ENCODE data around the gene RBM42.

The RBM42 gene

DNA sequence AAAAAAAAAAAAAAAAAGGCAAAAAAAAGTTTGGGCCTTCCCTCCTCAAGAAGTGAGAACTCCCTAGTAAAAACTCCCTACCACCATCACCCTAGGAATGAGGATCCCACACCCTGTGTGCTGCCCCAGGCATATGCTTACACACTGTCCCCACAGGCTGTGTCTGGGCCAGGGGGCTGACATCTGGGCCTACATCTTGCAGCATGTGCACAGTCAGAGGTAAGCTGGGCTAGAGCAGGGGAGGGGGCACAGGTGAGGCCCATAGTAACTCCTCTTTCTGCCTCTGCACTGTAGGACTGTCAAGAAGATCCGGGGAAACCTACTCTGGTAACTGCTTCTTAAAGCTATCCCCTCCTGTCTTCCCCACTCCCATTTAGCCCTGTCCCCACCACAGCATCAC lies 15.3 kb upstream of the RBM42 start:
- Histone ChIP-seq H4K5ac (ENCODE audit: low read length) (no peak overlapping the region), H3K4me2 (ENCODE audit: low read length) (no peak overlapping the region), H2BK120ac (ENCODE audit: low read depth, low read length) (no peak overlapping the region), H2AK5ac (ENCODE audit: low read length) (no peak overlapping the region), H3K18ac (ENCODE audit: low read length) (no peak overlapping the region), H3K4me3 (ENCODE audit: low read length) (no peak overlapping the region), H3K36me3 (ENCODE audit: control insufficient read depth, insufficient read depth, low read length) (no peaks in the 10 kb centered on the region), H3K27ac (ENCODE audit: low read depth, low read length) (no peak overlapping the region), H3K79me1 (ENCODE audit: low read length) (peaks cover 4% of the 10 kb centered on the region), H3K56ac (ENCODE audit: low read length) (no peak overlapping the region), H3K79me2 (ENCODE audit: control insufficient read depth, insufficient read depth, low read length) (no peaks in the 10 kb centered on the region), H4K8ac (ENCODE audit: low read depth, low read length) (no peak overlapping the region), H2BK15ac (replicated peaks; ENCODE audit: low read depth) (no peak overlapping the region), H3K27me3 (ENCODE audit: insufficient read depth, low read length, poor library complexity) (no peaks in the 10 kb centered on the region), H3K9ac (ENCODE audit: low read length) (no peak overlapping the region), H3K4ac (ENCODE audit: low read depth, low read length) (no peak overlapping the region), H2BK5ac (ENCODE audit: low read length) (no peak overlapping the region), H3K4me1 (ENCODE audit: control insufficient read depth, low read depth, low read length) (no peaks in the 10 kb centered on the region), H3K23ac (ENCODE audit: low read length) (no peak overlapping the region)
- no CpG with 5 or more reads among the region's 1 CpG for WGBS (ENCODE audit: extremely low coverage, insufficient coverage, low lambda C conversion rate)
- no peak for DNase-seq

DNA sequence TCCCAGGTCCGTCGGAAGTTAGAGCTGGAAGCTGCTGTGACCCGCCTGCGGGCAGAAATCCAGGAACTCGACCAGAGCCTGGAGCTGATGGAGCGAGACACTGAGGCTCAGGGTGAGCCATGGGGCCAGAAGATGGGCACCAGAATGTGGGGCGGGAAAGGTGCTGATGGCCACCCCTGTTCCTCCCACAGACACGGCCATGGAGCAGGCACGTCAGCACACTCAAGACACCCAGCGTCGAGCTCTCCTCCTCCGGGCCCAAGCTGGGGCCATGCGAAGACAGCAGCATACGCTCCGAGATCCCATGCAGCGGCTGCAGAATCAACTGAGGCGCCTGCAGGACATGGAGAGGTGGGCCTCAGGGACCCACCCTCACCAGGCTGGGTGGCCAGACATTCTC lies 13.8 kb upstream of the RBM42 start:
- no peak for DNase-seq
- Histone ChIP-seq H4K8ac (ENCODE audit: low read depth, low read length) (no peak overlapping the region), H3K79me2 (ENCODE audit: control insufficient read depth, insufficient read depth, low read length) (no peaks in the 10 kb centered on the region), H3K56ac (ENCODE audit: low read length) (no peak overlapping the region), H2AK5ac (ENCODE audit: low read length) (no peak overlapping the region), H4K5ac (ENCODE audit: low read length) (no peak overlapping the region), H3K9ac (ENCODE audit: low read length) (no peak overlapping the region), H3K27me3 (ENCODE audit: insufficient read depth, low read length, poor library complexity) (no peaks in the 10 kb centered on the region), H3K23ac (ENCODE audit: low read length) (no peak overlapping the region), H3K4me2 (ENCODE audit: low read length) (no peak overlapping the region), H3K4me3 (ENCODE audit: low read length) (no peak overlapping the region), H2BK15ac (replicated peaks; ENCODE audit: low read depth) (no peak overlapping the region), H2BK5ac (ENCODE audit: low read length) (no peak overlapping the region), H2BK120ac (ENCODE audit: low read depth, low read length) (no peak overlapping the region), H3K27ac (ENCODE audit: low read depth, low read length) (no peak overlapping the region), H3K18ac (ENCODE audit: low read length) (no peak overlapping the region), H3K36me3 (ENCODE audit: control insufficient read depth, insufficient read depth, low read length) (no peaks in the 10 kb centered on the region), H3K4me1 (ENCODE audit: control insufficient read depth, low read depth, low read length) (no peaks in the 10 kb centered on the region), H3K4ac (ENCODE audit: low read depth, low read length) (no peak overlapping the region), H3K79me1 (ENCODE audit: low read length) (peaks cover 4% of the 10 kb centered on the region)
- WGBS (ENCODE audit: extremely low coverage, insufficient coverage, low lambda C conversion rate) = no CpG with 5 or more reads among the region's 17 CpGs

DNA sequence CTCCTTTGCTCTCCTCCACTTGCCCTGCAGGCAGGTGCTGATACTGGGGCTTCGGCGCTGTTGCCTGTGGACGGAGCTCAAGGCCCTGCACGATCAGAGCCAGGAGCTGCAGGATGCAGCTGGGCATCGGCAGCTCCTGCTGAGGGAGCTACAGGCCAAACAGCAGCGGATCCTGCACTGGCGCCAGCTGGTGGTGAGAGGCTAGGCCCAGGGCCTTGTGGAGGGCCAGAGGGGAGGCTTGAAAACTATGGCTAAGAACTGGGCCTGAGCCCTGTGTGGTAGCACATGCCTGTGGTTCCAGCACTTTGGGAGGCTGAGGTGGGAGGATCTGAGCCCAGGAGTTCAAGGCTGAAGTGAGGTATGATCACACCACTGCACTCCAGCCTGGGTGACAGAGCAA lies 10.0 kb upstream of the RBM42 start:
- Histone ChIP-seq H2AK5ac (ENCODE audit: low read length) (no peak overlapping the region), H3K23ac (ENCODE audit: low read length) (no peak overlapping the region)
- peak; percentile 53 for DNase-seq

DNA sequence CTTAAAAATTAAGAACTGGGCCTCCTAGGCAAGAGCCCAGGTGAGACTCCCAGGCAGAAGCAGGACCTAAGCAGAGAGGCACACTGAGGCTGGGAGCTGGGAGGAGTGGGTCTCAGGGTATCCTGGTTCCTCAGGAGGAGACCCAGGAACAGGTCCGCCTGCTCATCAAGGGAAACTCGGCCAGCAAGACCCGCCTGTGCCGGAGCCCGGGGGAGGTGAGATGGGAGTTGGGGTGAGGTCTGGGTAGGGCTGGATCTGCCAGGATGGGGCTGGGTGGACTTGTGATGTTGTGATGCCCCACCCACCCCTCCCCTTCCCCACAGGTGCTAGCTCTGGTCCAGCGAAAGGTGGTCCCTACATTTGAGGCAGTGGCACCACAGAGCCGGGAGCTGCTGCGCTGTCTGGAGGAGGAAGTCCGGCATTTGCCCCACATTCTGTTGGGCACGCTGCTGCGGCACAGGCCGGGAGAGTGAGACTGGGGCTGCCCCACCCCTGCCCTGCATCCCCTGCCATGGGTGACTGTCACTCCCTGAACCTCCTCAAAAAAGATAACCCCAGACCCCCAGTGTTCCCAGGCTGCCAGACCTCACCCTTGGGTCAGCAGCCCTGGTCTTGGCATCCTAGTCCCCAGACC lies 9.4 kb upstream of the RBM42 start:
- no peaks in the 10 kb centered on the region for H3K79me2 ChIP-seq (ENCODE audit: control insufficient read depth, insufficient read depth, low read length)
- no peak overlapping the region for H3K9ac ChIP-seq (ENCODE audit: low read length)
- no peak overlapping the region for H3K4me2 ChIP-seq (ENCODE audit: low read length)
- no peak for DNase-seq
- no peak overlapping the region for H2BK15ac ChIP-seq (replicated peaks; ENCODE audit: low read depth)
- no peaks in the 10 kb centered on the region for H3K27me3 ChIP-seq (ENCODE audit: insufficient read depth, low read length, poor library complexity)
- no peaks in the 10 kb centered on the region for H3K79me1 ChIP-seq (ENCODE audit: low read length)
- H3K23ac ChIP-seq (ENCODE audit: low read length) = no peak overlapping the region
- no peak overlapping the region for H3K56ac ChIP-seq (ENCODE audit: low read length)
- no peak overlapping the region for H2AK5ac ChIP-seq (ENCODE audit: low read length)
- H3K4me3 ChIP-seq (ENCODE audit: low read length) = no peak overlapping the region
- H2BK5ac ChIP-seq (ENCODE audit: low read length) = no peak overlapping the region
- H2BK120ac ChIP-seq (ENCODE audit: low read depth, low read length) = no peak overlapping the region
- H4K8ac ChIP-seq (ENCODE audit: low read depth, low read length) = no peak overlapping the region
- no peak overlapping the region for H4K5ac ChIP-seq (ENCODE audit: low read length)
- no peak overlapping the region for H3K4ac ChIP-seq (ENCODE audit: low read depth, low read length)
- no CpG with 5 or more reads among the region's 12 CpGs for whole genome bisulfite sequencing (ENCODE audit: extremely low coverage, insufficient coverage, low lambda C conversion rate)
- peaks cover 6% of the 10 kb centered on the region for H3K36me3 ChIP-seq (ENCODE audit: control insufficient read depth, insufficient read depth, low read length)
- H3K18ac ChIP-seq (ENCODE audit: low read length) = no peak overlapping the region
- H3K4me1 ChIP-seq (ENCODE audit: control insufficient read depth, low read depth, low read length) = no peaks in the 10 kb centered on the region
- H3K27ac ChIP-seq (ENCODE audit: low read depth, low read length) = no peak overlapping the region

More for the DNA sequence above, 10.0 kb upstream of the RBM42 start:
- Histone ChIP-seq H3K4me3 (ENCODE audit: low read length) (no peak overlapping the region), H3K27ac (ENCODE audit: low read depth, low read length) (no peak overlapping the region), H3K4me2 (ENCODE audit: low read length) (no peak overlapping the region), H3K18ac (ENCODE audit: low read length) (no peak overlapping the region), H2BK5ac (ENCODE audit: low read length) (no peak overlapping the region), H4K5ac (ENCODE audit: low read length) (no peak overlapping the region), H3K36me3 (ENCODE audit: control insufficient read depth, insufficient read depth, low read length) (peaks cover 6% of the 10 kb centered on the region), H2BK15ac (replicated peaks; ENCODE audit: low read depth) (no peak overlapping the region), H3K9ac (ENCODE audit: low read length) (no peak overlapping the region), H3K79me1 (ENCODE audit: low read length) (no peaks in the 10 kb centered on the region), H4K8ac (ENCODE audit: low read depth, low read length) (no peak overlapping the region), H3K27me3 (ENCODE audit: insufficient read depth, low read length, poor library complexity) (no peaks in the 10 kb centered on the region), H2BK120ac (ENCODE audit: low read depth, low read length) (no peak overlapping the region), H3K4ac (ENCODE audit: low read depth, low read length) (no peak overlapping the region), H3K79me2 (ENCODE audit: control insufficient read depth, insufficient read depth, low read length) (no peaks in the 10 kb centered on the region), H3K4me1 (ENCODE audit: control insufficient read depth, low read depth, low read length) (no peaks in the 10 kb centered on the region), H3K56ac (ENCODE audit: low read length) (no peak overlapping the region)
- WGBS (ENCODE audit: extremely low coverage, insufficient coverage, low lambda C conversion rate) = no CpG with 5 or more reads among the region's 7 CpGs

DNA sequence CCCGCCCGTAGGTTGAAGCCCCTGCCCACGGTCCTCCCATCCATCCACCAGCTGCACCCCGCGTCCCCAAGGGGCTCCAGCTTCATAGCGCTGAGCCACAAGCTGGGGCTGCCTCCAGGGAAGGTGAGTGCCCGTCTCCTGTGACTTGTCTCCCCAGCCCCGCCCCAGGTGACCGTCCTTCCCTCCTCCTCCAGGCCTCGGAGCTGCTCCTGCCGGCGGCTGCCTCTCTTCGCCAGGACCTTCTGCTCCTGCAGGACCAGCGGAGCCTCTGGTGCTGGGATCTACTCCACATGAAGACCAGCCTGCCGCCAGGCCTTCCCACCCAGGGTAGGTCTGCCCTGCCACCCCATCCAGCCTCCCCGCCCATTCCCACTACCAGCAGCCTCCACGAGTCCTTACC lies 8.8 kb upstream of the RBM42 start:
- Histone ChIP-seq H3K4ac (ENCODE audit: low read depth, low read length) (no peak overlapping the region), H2AK5ac (ENCODE audit: low read length) (no peak overlapping the region), H2BK15ac (replicated peaks; ENCODE audit: low read depth) (no peak overlapping the region), H3K18ac (ENCODE audit: low read length) (no peak overlapping the region), H3K79me2 (ENCODE audit: control insufficient read depth, insufficient read depth, low read length) (no peaks in the 10 kb centered on the region), H3K79me1 (ENCODE audit: low read length) (no peaks in the 10 kb centered on the region), H2BK120ac (ENCODE audit: low read depth, low read length) (no peak overlapping the region), H3K27ac (ENCODE audit: low read depth, low read length) (no peak overlapping the region), H3K23ac (ENCODE audit: low read length) (no peak overlapping the region), H3K4me2 (ENCODE audit: low read length) (no peak overlapping the region), H3K9ac (ENCODE audit: low read length) (no peak overlapping the region), H3K4me1 (ENCODE audit: control insufficient read depth, low read depth, low read length) (no peaks in the 10 kb centered on the region), H4K8ac (ENCODE audit: low read depth, low read length) (no peak overlapping the region), H3K27me3 (ENCODE audit: insufficient read depth, low read length, poor library complexity) (no peaks in the 10 kb centered on the region), H3K36me3 (ENCODE audit: control insufficient read depth, insufficient read depth, low read length) (peaks cover 6% of the 10 kb centered on the region), H3K4me3 (ENCODE audit: low read length) (no peak overlapping the region), H3K56ac (ENCODE audit: low read length) (no peak overlapping the region), H4K5ac (ENCODE audit: low read length) (no peak overlapping the region), H2BK5ac (ENCODE audit: low read length) (no peak overlapping the region)
- no peak for DNase-seq
- no CpG with 5 or more reads among the region's 17 CpGs for WGBS (ENCODE audit: extremely low coverage, insufficient coverage, low lambda C conversion rate)

DNA sequence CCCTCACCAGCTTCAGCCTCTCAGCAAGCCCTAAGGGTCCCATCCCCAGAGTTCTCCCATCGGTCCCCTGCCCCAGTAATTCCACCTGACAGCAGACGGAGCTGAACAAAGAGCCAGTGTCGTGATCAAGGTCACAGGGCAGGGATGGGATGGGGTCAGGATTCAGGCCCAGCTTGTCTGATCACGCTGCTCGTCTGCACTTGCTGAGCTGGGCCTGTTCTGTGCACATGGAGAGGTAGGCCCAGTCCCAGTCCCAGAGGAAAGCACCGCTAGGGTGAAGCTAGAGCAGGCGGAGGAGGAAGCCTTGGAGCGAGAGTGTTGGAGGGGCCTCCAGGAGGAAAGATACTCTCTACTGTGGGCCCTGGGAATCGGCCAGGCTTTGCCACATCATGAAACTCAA lies 7.1 kb upstream of the RBM42 start:
- no peak overlapping the region for H2AK5ac ChIP-seq (ENCODE audit: low read length)
- no peak overlapping the region for H3K23ac ChIP-seq (ENCODE audit: low read length)
- no peak for DNase-seq
- WGBS (ENCODE audit: extremely low coverage, insufficient coverage, low lambda C conversion rate) = no CpG with 5 or more reads among the region's 9 CpGs
- no peak overlapping the region for H3K27ac ChIP-seq (ENCODE audit: low read depth, low read length)
- H3K18ac ChIP-seq (ENCODE audit: low read length) = no peak overlapping the region
- H3K4me2 ChIP-seq (ENCODE audit: low read length) = no peak overlapping the region
- no peak overlapping the region for H2BK15ac ChIP-seq (replicated peaks; ENCODE audit: low read depth)
- no peak overlapping the region for H2BK120ac ChIP-seq (ENCODE audit: low read depth, low read length)
- H3K79me1 ChIP-seq (ENCODE audit: low read length) = no peaks in the 10 kb centered on the region
- H3K36me3 ChIP-seq (ENCODE audit: control insufficient read depth, insufficient read depth, low read length) = peaks cover 6% of the 10 kb centered on the region
- no peak overlapping the region for H2BK5ac ChIP-seq (ENCODE audit: low read length)
- H4K5ac ChIP-seq (ENCODE audit: low read length) = no peak overlapping the region
- H3K56ac ChIP-seq (ENCODE audit: low read length) = no peak overlapping the region
- no peak overlapping the region for H3K9ac ChIP-seq (ENCODE audit: low read length)
- no peak overlapping the region for H3K4me3 ChIP-seq (ENCODE audit: low read length)
- no peaks in the 10 kb centered on the region for H3K27me3 ChIP-seq (ENCODE audit: insufficient read depth, low read length, poor library complexity)
- H3K79me2 ChIP-seq (ENCODE audit: control insufficient read depth, insufficient read depth, low read length) = no peaks in the 10 kb centered on the region
- no peak overlapping the region for H4K8ac ChIP-seq (ENCODE audit: low read depth, low read length)
- no peak overlapping the region for H3K4ac ChIP-seq (ENCODE audit: low read depth, low read length)
- H3K4me1 ChIP-seq (ENCODE audit: control insufficient read depth, low read depth, low read length) = no peaks in the 10 kb centered on the region

All from mesendoderm (in vitro differentiated cells).